Immature natural killer cell (primary cell): ENCODE measurements around the gene KCNJ12. TPM values are rescaled to one million over a fixed set of nuclear protein-coding genes. Genes with fewer than 3 reads are reported as not detected.
"Not testable (repeated sequence)": the region's sequence is repeated elsewhere in the genome, so short reads cannot be mapped to it uniquely, and the experiment has no call there.

Experiments
- DNase-seq, 3 donors: peaks; one replicate each; pipeline ENCODE4 v3.0.0; 2022; ENCODE audit warnings: mixed read lengths in 1 of 3
- H3K27ac Mint-ChIP-seq, 6 donors: one replicate each; pipeline ENCODE4 v1.8.0; 2020; ENCODE audit warnings: mixed read lengths in 6 of 6, mild to moderate bottlenecking in 5 of 6, inconsistent platforms in 4 of 6, moderate library complexity in 3 of 6
- H3K27me3 Mint-ChIP-seq, 3 donors: one replicate each; pipeline ENCODE4 v1.8.0; 2020 to 2021; ENCODE audit warnings: low read depth in 3 of 3, mild to moderate bottlenecking in 3 of 3, mixed read lengths in 3 of 3, moderate library complexity in 3 of 3, inconsistent platforms in 1 of 3
- H3K36me3 Mint-ChIP-seq, 3 donors: one replicate each; pipeline ENCODE4 v1.8.0; 2020; ENCODE audit warnings: mixed read lengths in 3 of 3, inconsistent platforms in 2 of 3, mild to moderate bottlenecking in 2 of 3
- H3K4me1 Mint-ChIP-seq, 2 donors: one replicate each; pipeline ENCODE4 v1.8.0; 2020; ENCODE audit warnings: inconsistent platforms in 2 of 2, mild to moderate bottlenecking in 2 of 2, mixed read lengths in 2 of 2, moderate library complexity in 1 of 2
- H3K4me3 Mint-ChIP-seq, 5 donors: one replicate each; pipeline ENCODE4 v1.8.0; 2020; ENCODE audit warnings: mild to moderate bottlenecking in 5 of 5, mixed read lengths in 5 of 5, inconsistent platforms in 3 of 5, moderate library complexity in 3 of 5
- H3K9me3 Mint-ChIP-seq, 6 donors: one replicate each; pipeline ENCODE4 v1.8.0; 2020; ENCODE audit warnings: mild to moderate bottlenecking in 6 of 6, mixed read lengths in 6 of 6, inconsistent platforms in 4 of 6, moderate library complexity in 3 of 6
- polyA plus RNA-seq, 3 donors: library from polyadenylated mRNA; unstranded; fragments of 300-500 nt; fragmentation: Illumina TruSeq; gene quantifications; one replicate each; pipeline ENCODE4 v1.2.3, GENCODE V29; 2021

Gene KCNJ12
- polyA plus RNA-seq, 3 donors from 2014 or later, result not detected

DNA sequence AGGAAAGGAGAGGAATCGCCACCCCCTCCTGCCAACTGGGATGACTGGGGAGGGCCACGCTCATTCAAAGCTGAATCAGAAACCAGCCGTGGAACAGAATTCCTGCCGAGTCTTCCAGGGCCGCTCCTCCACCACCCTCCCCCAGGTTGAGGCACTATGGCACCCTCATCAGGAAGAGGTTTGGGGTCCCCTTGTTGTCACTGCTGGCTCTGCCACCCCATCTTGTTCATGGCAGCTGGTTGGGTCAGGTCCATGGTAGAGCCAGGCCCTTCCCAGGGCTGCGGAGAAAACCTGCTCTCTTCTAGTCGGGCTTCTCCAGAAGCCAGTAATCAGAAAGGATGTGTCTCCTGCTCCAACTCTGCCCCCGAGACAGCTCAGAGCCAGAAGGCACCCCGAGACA, 41.8 kb downstream of the KCNJ12 start:
- Mint-ChIP-seq H3K9me3 (peaks cover 0 to 2% (median 0%) of the 10 kb centered on the region in 6 donors), H3K36me3 (no peaks in the 10 kb centered on the region), H3K4me3 (no peak overlapping the region), H3K4me1 (no peaks in the 10 kb centered on the region), H3K27me3 (no peaks in the 10 kb centered on the region), H3K27ac (no peak overlapping the region)
- DNase-seq, result no peak

- H3K36me3 Mint-ChIP-seq, result no peaks in the 10 kb centered on the region
- no peaks in the 10 kb centered on the region for H3K27me3 Mint-ChIP-seq
- no peak overlapping the region for H3K4me3 Mint-ChIP-seq
- H3K4me1 Mint-ChIP-seq, result no peaks in the 10 kb centered on the region
- H3K9me3 Mint-ChIP-seq, result peaks cover 0 to 2% (median 0%) of the 10 kb centered on the region in 6 donors
- no peak overlapping the region for H3K27ac Mint-ChIP-seq
- DNase-seq, result no peak
Observed at GRCh38 chr17:21418446-21419298, 42.5 kb downstream of the KCNJ12 start.

GRCh38 chr17:21419299-21420239, 43.4 kb downstream of the KCNJ12 start:
- Mint-ChIP-seq H3K4me1 (no peaks in the 10 kb centered on the region), H3K4me3 (no peak overlapping the region), H3K9me3 (no peaks in the 10 kb centered on the region), H3K36me3 (no peaks in the 10 kb centered on the region), H3K27me3 (no peaks in the 10 kb centered on the region), H3K27ac (no peak overlapping the region)
- no peak for DNase-seq

- H3K27ac Mint-ChIP-seq, H3K4me3 Mint-ChIP-seq, H3K36me3 Mint-ChIP-seq, H3K9me3 Mint-ChIP-seq, H3K27me3 Mint-ChIP-seq, DNase-seq, H3K4me1 Mint-ChIP-seq: not testable (repeated sequence)
Observed at GRCh38 chr17:21420503-21421090, 44.4 kb downstream of the KCNJ12 start.

- not testable (repeated sequence) for H3K9me3 Mint-ChIP-seq, H3K27ac Mint-ChIP-seq, H3K4me3 Mint-ChIP-seq, H3K4me1 Mint-ChIP-seq, DNase-seq, H3K27me3 Mint-ChIP-seq, H3K36me3 Mint-ChIP-seq
Observed at GRCh38 chr17:21421421-21422310, 45.5 kb downstream of the KCNJ12 start.

DNA sequence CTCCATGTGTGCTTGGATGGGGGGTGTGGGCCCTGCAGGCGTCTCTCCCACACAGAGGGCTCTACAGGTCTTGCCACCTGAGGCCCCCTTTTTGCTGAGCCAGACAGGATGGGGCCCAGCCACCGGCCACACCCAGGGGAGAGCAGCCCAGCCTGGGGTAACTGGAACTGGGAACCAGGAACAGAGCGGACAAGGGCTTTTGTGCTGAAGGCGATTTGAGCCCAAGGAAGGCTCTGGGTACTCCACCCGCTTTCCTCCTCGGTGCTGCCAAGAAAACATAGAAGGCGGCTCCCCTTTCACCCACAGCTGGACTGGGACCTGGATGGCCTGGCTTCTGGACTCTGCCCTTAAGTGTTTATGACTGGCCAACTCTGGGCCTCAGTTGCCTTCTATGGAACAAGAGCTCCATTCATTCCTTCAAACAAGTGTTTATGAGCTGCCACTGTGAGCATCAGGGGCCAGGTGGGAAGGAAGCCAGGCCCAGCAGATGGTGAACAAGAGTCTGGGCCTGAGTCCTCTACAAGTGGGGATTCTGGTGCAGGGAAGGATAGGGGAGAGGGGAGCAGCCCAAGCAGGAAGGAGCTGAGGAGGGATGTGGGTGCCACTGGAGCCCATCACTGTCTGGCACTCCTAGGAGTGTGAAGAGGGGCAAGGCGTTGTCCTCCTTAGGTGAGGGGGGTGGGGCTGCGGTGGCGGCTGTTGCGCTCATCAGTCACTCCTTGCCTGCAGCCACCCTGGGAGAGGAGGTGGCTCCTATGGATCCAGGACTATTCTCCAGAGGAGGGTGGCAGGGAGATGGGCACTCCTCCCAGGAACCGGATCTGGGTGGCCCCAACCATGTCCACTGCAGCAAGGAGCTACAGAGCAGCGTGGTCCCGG, 46.4 kb downstream of the KCNJ12 start:
- H3K36me3 Mint-ChIP-seq, DNase-seq, H3K9me3 Mint-ChIP-seq, H3K4me3 Mint-ChIP-seq, H3K27ac Mint-ChIP-seq, H3K4me1 Mint-ChIP-seq, H3K27me3 Mint-ChIP-seq: not testable (repeated sequence)

DNA sequence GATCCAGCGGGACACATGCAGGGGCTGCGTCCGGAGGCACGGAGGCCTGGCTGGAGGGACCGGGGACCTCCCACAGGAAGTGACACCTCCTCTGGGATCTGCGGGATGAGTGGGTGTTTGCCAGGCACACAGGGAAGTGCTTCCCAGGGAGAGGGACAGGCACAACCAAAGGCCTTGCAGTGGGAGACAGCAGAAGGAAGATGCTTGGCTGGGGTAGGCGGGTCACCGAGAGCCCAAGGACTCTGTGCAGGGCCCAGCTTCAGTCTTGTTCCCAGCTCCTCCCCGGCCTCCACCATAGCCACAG, 47.0 kb downstream of the KCNJ12 start:
- not testable (repeated sequence) for H3K27ac Mint-ChIP-seq, H3K4me1 Mint-ChIP-seq, H3K36me3 Mint-ChIP-seq, H3K9me3 Mint-ChIP-seq, H3K4me3 Mint-ChIP-seq, H3K27me3 Mint-ChIP-seq, DNase-seq

GRCh38 chr17:21424697-21425096, 48.5 kb downstream of the KCNJ12 start:
- not testable (repeated sequence) for H3K4me1 Mint-ChIP-seq, H3K27me3 Mint-ChIP-seq, H3K4me3 Mint-ChIP-seq, DNase-seq, H3K9me3 Mint-ChIP-seq, H3K36me3 Mint-ChIP-seq, H3K27ac Mint-ChIP-seq

DNA sequence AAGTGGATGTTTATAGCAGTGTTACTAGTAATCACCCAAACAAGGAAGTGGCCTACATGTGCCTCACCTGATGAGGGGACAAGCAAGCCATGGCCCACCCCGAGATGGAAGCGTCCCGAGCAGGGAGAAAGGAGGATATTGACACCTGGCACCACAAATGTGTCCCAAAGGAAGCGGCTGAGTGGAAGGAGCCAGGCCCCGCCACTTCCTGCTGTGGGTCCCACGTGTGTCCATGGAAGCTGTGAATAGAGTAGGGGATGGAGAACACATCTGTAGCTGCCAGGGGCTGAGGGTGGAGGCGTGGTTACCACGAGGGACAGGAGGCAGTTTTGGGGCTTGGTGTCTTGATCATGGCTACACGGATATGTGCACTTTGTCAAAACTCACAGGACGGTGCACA, 49.2 kb downstream of the KCNJ12 start:
- Mint-ChIP-seq H3K27ac (no peak overlapping the region), H3K9me3 (no peaks in the 10 kb centered on the region), H3K36me3 (no peaks in the 10 kb centered on the region), H3K4me3 (no peak overlapping the region), H3K4me1 (no peaks in the 10 kb centered on the region), H3K27me3 (peaks cover 0 to 2% (median 2%) of the 10 kb centered on the region in 3 donors)
- no peak for DNase-seq

DNA sequence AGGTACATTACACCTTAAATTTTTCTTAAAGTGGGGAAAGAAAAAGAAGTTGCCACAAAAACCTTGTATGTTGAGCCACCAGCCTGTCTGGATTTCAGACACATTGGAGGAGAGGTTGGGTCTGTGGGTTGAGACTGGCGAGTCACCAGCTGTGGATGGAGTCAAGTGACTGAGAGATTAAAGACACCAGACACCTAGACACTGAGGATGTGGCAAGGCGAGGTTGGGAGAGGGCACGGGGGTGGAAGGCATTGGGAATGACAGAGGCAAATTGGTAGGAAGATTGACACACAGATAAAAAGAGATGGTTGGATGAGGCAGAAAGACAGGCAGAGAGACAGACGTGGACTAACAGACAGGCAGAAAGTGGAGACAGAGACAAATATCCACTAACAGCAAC, 49.6 kb downstream of the KCNJ12 start:
- DNase-seq, result no peak
- Mint-ChIP-seq H3K27ac (no peak overlapping the region), H3K9me3 (no peaks in the 10 kb centered on the region), H3K27me3 (peaks cover 0 to 2% (median 2%) of the 10 kb centered on the region in 3 donors), H3K4me1 (no peaks in the 10 kb centered on the region), H3K4me3 (no peak overlapping the region), H3K36me3 (no peaks in the 10 kb centered on the region)

- not testable (repeated sequence) for DNase-seq, H3K36me3 Mint-ChIP-seq, H3K27me3 Mint-ChIP-seq, H3K4me1 Mint-ChIP-seq, H3K27ac Mint-ChIP-seq, H3K4me3 Mint-ChIP-seq, H3K9me3 Mint-ChIP-seq
Observed at GRCh38 chr17:21426246-21426645, 50.1 kb downstream of the KCNJ12 start.

DNA sequence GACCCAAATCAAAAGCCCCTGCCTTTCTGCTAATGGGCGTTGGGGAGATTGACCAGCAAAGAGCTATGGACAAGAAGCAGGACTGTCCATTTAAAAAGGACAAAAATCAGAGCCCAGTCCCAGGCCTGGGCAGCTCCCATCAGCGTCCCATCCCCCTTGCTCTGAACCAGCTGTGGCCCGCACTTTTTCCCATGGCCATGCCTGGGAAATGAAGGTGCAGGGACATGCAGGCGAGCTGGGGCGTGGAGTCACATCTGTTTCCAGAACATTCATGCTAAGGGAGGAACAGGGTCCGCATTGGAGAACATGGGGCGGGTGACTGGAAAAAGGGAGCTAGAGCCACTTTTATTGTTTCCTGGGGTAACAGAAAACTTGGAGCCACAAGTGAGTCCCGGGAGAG, 50.7 kb downstream of the KCNJ12 start:
- not testable (repeated sequence) for H3K27me3 Mint-ChIP-seq, DNase-seq, H3K4me1 Mint-ChIP-seq, H3K27ac Mint-ChIP-seq, H3K9me3 Mint-ChIP-seq, H3K4me3 Mint-ChIP-seq, H3K36me3 Mint-ChIP-seq

GRCh38 chr17:21427727-21428126, 51.6 kb downstream of the KCNJ12 start:
- not testable (repeated sequence) for H3K9me3 Mint-ChIP-seq, H3K27me3 Mint-ChIP-seq, H3K4me1 Mint-ChIP-seq, DNase-seq, H3K4me3 Mint-ChIP-seq, H3K27ac Mint-ChIP-seq, H3K36me3 Mint-ChIP-seq
